Measurements from ENCODE around the gene SLC37A2.
"Not testable (repeated sequence)": the region's sequence is repeated elsewhere in the genome, so short reads cannot be mapped to it uniquely, and the experiment has no call there.

SLC37A2 gene

DNA sequence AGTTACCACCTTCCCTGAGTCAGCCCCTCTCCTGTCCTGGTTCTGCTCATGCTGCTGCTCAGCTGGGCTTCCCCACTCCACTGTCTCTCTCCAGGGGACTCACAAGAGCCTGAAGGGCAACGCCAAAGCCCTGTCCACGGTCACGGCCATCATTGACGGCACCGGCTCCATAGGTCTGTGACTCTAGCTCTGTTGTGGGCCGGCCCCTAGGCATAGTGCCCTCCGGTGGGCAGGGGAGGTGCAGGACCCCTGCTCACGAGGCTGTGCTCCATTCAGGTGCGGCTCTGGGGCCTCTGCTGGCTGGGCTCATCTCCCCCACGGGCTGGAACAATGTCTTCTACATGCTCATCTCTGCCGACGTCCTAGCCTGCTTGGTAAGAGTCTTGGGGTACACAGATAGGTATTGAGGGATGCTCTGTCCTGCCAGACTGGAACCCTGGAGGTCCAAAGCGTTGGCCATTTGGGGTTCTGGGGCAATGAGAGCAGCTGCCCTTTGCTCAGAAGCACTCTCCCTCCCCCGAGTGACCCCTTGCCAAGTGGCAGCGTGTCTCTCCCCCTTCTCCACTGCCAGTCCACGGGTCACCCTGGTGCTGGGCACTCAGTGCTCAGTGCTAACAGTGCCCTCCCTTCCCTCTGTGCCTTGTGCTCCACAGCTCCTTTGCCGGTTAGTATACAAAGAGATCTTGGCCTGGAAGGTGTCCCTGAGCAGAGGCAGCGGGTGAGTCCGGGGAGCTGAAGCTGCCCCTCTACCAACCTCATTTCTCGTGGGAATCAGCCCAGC, 22.4 kb downstream of the SLC37A2 start:
- DNase-seq: no peak

DNA sequence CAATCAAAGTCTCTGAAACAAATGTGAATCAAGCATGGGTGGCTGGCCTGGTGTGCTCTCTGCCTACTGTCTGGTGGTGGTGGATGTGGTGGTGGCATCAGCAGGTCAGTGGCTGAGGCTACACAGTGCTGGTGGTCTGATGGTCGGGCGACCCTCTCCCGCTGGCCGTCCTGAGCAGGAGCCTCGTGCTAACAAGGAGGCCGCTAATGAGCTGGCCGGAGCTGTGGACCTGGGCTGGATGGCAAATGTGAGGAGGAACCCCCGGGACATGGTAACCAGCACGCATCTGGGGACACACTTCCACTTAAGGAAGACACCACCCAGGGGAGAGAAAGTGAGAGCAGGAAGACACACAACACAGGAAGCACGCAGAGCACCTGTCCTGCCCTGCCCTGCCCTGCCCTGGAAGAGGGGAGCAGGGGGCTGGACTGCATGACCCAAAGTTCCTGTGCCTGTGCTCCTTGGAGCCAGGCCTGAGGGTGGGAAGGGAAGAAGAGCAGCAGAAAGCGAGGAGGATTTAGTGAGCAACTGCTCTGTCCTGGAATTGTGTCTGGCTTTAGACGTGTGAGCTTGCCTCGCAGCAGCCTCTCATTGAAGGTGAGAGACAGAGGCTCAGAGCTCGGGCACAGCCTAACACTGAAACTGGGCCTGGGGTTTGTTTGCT, 23.7 kb downstream of the SLC37A2 start:
- no peak for DNase-seq

- no peak for DNase-seq
Measured at GRCh38 chr11:125088123-125088522, 25.0 kb downstream of the SLC37A2 start.

DNA sequence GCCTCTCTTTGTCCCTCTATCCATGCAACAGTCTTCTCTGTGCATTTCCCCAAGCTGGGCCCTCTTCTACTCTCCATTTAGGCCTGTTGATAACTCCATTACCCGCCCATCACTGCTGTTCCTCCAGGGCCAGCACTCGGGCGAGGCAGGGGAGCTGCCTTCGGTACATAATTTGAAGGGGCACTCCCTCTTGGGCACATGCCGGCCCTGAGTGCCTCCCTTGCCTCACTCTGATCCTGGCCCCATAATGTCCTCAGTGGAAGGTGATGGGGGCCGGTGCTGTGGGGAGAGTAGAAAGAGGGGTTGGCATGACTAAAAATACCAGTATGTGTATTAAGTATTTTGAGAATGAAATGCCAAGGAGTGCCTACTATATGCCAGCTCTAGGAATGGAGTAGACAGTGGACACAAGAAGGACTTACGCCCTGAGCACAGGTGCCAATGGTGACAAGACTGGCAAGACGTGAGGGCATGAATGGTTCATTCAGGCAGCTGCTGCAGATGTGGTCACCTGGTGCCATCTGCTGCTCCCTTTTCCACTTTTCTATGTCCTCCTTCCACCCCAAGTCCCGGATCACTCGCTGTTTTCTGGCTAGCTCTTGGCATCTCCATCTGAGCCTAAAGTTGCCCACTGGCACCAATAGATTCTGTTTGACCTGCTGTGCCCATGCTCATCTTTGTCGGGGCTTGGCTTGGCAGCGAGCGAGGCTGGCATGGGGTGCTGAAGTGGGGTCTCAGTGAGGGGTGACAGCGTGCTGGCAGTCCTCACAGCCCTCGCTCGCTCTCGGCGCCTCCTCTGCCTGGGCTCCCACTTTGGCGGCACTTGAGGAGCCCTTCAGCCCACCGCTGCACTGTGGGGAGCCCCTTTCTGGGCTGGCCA, 25.7 kb downstream of the SLC37A2 start:
- DNase-seq: no peak

DNA sequence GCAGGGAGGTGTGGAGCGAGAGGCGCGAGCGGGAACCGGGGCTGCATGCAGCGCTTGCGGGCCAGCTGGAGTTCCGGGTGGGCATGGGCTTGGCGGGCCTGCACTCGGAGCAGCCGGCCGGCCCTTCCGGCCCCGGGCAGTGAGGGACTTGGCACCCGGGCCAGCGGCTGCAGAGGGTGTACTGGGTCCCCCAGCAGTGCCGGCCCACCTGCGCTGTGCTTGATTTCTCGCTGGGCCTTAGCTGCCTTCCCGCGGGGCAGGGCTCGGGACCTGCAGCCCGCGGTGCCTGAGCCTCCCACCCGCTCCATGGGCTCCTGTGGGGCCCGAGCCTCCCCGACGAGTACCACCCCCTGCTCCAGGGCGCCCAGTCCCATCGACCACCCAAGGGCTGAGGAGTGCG, 26.4 kb downstream of the SLC37A2 start:
- not testable (repeated sequence) for DNase-seq

- DNase-seq: not testable (repeated sequence)
Measured at GRCh38 chr11:125090151-125090550, 27.0 kb downstream of the SLC37A2 start.

GRCh38 chr11:125090816-125091215, 27.7 kb downstream of the SLC37A2 start:
- DNase-seq: no peak

- DNase-seq: no peak
Measured at GRCh38 chr11:125091247-125091876, 28.3 kb downstream of the SLC37A2 start.

DNA sequence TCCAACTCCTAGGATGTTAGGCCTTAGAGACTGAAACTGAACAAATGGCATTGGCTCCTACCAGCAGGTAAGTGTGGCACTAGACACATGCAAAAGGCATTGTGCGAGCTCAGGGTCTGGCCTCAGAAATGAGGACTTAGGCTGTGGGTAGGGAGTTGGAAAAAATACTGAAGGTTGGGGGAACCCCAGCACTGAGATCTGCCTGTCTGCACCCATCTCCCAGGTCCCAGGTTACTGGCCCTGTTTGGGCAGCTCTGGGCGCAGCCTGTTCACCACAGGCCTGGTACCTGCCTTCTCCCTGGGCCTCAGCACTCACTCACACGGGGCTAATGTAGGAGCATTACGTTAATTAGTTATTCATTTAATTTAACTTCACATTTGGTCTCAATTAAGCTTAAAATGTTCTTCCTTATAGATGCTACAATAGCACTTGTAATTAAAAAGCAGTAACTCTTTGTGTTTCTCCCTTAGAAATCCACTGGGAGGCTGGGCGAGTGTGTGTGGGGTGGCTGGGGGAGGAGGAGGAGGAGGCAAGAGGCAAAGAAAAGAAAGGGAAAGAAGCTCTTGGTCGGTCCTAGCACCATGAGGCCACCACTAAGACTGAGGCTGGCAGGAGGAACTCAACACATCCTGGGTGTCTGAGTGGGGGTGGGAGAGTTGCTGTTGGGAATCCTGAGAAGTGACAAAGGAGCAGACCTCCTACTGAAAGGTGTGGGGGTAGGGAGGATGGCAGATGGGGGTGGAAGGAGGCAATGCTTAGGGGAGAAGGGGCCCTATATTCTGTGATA, 29.0 kb downstream of the SLC37A2 start:
- DNase-seq: no peak

DNA sequence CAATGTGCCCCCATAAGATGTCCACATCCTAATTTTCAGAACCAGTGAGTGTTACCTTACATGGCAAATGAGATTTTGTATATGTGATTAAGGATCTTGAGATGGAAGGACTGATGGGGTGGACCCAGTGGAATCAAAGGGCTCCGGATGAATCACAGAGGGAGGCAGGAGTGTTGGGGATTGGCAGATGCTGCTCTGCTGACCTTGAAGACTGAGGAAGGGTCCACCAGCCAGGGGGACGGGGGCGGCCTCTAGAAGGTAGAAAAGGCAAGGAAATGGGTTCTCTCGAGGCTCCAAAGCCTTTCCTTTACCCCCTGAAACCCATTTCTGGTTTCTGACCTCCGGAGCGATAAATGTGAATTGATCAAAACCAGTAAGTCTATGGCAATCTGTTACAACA, 29.6 kb downstream of the SLC37A2 start:
- DNase-seq: no peak

- DNase-seq: no peak
Measured at GRCh38 chr11:125093502-125093901, 30.4 kb downstream of the SLC37A2 start.

DNA sequence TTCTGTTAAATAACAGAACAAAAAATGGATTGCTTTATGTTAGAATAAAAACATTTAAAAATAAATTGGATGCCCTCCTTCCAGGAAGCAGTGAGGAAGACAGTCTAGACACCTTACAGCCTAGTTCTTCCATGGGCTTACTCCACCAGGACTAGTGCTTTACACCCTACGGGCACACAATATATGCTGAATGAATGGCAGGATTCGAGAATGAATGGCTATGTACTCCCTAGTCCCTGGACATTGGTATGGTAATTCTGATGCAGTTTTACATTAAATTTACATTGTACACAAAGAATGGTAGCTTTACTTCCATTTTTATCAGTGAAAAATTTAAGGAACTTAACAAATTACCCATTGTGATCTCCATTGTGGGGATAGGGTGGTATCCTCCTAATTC, 31.6 kb downstream of the SLC37A2 start:
- no peak for DNase-seq

DNA sequence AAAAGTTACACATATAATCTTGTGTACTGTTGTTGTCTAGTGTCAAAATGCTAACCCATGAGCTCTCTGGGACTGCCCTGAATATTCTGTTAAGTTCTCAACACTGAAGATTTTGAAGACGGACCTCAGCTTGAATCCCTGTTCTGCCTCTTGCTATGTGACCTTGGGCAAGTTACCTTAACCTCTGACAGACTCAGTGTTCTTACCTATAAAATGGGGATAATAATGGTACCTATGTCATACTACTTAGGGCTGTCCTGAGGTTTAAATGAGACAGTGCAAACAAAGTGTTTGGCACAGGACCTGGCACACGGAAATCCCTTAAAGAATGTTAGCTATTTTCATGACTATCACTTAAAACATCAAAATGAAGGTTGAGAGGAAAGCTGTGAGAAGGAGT, 37.0 kb downstream of the SLC37A2 start:
- DNase-seq: no peak

DNA sequence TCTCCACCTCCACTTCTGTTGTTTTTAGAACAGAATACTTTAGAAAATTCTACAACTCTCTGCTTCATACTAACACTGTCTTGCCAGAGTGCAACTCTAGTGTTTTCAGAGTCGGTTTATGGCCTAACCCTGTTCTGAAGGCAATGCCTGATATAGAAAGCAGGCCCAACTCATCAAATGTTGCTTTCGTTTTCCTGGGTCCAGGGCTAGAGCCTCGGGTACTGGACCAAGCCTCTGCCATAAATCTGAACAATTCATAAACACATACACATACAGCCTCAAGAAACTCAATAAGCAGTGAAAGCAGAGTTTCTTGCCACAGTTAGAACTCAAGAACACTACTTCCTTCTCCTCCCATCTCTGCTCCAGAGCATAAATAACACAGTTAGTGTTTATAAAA, 38.5 kb downstream of the SLC37A2 start:
- DNase-seq: no peak

GRCh38 chr11:125102025-125102424, 38.9 kb downstream of the SLC37A2 start:
- DNase-seq: no peak

GRCh38 chr11:125102510-125102909, 39.4 kb downstream of the SLC37A2 start:
- DNase-seq: no peak

DNA sequence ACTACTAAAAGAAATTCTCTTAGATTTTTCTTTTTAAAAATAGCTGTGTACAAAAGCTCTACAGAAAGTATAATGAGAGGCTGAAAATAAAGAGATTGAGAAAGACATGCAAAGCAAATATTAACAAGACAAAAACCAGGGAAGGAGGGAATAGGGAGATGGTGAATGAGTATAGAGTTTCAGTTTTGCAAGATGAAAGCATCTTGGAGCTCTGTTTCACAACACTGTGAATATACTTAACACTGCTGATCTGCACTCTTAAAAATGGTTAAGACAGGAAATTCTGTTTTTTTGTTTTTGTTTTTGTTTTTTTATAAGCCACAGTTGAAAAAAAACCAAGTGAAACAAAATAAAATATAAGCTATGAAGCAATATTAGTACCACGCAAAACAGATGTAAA, 42.8 kb downstream of the SLC37A2 start:
- no peak for DNase-seq

GRCh38 chr11:125108469-125108868, 45.4 kb downstream of the SLC37A2 start:
- no peak for DNase-seq

- no peak for DNase-seq
Measured at GRCh38 chr11:125110506-125110905, 47.4 kb downstream of the SLC37A2 start.

DNA sequence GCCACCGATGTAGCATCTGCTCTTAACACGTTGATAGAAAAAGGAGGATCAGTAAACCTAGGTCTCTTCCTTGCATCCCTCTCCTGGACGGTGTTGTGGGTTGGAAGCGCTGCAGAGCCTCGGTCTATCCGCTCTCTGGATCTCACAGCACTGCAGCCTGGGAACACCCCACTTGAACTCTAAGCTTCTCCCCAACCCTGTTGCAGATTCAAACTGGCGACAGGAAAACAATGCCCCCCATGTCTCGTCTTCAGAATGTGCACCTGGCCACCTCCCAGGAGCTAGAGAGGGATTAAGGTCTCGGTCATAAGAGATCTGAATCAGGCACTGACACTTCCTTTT, 47.9 kb downstream of the SLC37A2 start:
- DNase-seq: no peak

DNA sequence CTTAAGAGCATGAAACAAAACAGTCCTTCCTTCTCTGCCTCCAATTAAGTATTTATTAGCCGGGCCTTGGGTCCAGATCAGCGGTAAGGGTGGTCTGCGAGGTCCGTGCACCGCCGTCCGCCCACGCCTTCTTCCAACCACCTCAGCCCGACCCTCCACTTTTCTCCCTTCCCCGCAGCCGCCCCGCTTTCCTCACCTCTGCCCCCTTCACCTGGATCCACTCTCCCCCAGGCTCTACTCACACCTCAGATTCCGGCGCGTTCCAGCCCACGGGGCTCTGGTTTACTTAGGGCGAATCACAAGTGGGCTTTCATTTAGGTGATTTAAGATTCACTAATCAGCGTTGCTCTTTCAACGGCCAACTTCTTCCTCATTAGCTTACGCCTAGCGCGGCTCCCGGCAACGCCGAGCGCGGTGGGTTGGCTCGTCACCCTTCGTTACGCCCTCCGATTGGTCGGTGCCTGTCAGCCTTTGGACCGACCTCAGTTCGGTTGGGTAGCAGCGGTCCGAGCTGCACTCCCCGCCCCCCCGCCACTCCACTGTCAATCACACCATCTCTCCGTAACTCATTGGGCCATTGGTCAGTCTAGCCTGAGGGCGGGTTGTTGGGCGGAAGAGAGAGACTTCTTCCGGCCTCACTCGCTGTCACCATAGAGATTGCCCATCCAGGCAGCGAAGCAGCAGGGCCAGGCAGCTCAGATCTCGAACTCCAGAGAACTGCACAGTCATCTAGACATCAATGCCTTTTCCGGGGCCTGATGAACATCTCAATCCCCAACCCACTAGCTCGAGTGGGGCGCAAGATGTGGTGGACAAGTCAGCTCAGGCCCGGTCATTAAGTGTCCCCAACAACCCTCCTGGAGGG, 48.5 kb downstream of the SLC37A2 start, which contains the start of gene TMEM218:
Gene TMEM218, minus strand, starts transcription at position 284 of the 865 bp plus-strand sequence. CDS start 9,385 bp downstream, outside the sequence.
- peak; percentile 81 to 89 (median 86) for DNase-seq

Measured in activated naive CD4-positive, alpha-beta T cell (primary cell).